Activated CD4-positive, CD25-positive, alpha-beta regulatory T cell treated with anti-CD3 and anti-CD28 coated beads, Interleukin-2, amount 50 U/mL, for 24 hours (primary cell): Measurements from ENCODE around the gene GLI2.

Experiments
- ATAC-seq, 2 donors: fragments of 150-1000 bp; cut with Tn5 transposase; one replicate each; pipeline ENCODE4 v1.10.0; 2021; ENCODE audit warnings: mild to moderate bottlenecking in 1 of 2, moderate library complexity in 1 of 2

GLI2 gene

DNA sequence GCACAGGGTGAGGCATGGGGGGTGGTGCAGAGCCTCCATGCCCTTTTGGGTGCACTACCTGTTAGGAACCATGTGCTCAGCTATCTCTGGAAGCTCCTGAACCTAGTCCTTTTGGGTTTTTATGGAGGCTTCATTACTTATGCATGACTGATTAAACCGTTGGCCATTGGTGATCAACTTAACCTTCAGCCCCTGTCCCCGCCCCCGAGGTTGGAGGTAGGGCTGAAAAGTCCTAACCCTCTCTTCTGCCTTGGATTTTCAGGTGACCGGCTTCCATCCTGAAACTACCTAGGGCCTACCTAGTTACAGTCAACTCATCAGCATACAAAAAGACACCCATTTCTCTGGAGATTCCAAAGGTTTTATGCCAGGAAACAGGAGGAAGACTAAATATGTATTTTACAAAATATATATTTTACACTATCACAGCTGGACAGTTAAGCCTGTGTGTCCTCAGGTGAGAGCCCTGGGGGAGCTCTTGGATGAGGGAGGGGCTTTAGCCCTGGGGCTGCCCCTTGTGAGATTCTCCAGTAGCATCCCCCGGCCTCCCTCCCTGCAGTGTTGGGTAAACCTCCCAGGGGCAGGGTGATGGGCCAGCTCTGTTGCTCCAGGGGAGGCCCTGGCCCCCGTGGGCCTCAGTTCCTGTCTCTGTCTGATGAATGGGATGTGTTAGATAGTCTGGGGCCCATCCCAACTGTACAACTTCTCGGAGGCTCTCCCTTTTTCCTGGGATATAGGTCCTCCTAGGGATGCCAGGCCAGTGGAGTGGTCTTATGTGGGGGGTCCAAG, 24.1 kb downstream of the GLI2 start:
- no peak for ATAC-seq

DNA sequence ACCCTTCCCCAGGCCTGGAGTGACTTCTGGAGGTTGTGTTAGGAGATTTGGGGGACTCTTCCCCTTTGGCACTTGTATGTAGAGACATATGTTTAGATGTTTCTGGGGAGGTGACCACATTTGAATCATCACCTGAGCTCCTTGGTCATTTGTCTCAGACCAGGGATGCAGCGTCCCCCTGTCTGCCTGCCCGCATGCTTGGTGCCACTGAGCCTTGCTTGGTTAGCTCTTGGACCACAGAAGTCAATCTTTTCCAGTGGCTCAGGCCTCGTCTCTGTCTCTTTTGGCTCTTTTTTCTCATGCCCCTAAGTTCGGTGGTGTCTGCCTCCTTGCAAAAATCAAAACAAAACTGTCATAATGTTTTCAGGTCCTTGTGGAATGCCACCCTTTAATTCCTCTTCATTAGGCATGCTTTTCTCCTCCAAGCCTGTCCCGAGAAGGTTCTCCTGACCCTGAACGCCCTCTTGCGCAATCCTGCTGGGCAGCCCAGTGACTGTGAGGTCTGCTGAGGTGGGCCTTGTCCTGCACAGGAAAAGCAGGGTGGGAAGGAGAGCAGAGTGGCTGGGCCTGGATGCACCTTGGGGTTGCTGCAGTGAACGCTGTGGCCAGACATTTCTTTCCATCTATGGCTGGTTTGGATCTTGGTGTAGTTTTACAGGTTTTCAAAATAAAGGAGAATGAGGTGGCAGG, 24.9 kb downstream of the GLI2 start:
- no peak for ATAC-seq

DNA sequence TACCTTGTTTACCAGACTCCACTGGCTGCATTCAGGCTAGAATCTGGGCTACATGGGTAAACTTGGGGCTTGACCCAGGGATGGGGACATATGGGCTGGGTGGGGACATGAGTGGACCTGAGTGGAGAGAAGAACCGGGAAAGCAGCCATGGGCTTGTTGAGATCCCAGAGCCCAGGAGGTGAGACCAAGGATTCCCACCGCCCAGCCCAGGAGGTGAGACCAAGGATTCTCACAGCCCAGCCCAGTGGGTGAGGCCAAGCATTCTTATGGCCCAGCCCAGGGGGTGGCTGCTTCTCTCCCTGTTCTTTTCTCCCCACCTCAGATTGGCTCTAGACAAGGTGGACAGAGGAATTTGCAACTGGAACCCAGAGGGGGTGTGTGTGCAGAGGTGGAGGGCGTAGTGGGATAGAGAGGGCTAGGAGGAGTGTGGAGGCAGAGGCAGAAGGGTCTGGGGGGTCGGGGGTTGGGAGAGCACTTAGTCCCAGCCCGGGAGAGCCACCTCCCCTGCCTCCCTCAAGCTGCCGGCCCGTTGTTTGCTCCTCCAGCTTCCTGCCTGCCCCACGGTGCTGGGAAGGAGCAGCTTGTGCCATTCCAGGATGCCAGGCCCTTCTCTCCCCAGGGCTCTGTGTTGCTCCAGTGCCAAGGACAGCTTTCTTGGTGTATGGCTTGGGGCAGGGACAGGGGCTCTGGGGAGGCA, 25.6 kb downstream of the GLI2 start:
- no peak for ATAC-seq

DNA sequence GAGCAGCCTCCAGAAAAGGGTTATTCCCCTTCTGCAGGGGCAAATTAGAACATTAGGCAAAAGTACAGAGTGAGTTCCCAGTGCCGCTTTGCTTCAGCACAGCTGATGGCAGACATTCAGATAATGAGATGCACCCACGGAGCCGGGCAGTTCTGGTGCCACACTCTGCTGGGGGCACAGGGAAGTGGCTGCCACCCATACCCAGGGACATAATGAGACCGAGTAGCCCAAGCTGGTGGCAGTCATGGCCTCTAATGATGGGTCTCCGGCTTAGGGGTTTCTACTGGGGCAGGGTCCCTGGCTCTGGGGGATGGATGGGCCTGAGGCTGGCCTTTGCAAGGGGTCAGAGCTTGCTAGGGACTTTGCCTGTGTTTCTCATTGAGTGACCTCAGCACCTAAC, 26.2 kb downstream of the GLI2 start:
- ATAC-seq: no peak

DNA sequence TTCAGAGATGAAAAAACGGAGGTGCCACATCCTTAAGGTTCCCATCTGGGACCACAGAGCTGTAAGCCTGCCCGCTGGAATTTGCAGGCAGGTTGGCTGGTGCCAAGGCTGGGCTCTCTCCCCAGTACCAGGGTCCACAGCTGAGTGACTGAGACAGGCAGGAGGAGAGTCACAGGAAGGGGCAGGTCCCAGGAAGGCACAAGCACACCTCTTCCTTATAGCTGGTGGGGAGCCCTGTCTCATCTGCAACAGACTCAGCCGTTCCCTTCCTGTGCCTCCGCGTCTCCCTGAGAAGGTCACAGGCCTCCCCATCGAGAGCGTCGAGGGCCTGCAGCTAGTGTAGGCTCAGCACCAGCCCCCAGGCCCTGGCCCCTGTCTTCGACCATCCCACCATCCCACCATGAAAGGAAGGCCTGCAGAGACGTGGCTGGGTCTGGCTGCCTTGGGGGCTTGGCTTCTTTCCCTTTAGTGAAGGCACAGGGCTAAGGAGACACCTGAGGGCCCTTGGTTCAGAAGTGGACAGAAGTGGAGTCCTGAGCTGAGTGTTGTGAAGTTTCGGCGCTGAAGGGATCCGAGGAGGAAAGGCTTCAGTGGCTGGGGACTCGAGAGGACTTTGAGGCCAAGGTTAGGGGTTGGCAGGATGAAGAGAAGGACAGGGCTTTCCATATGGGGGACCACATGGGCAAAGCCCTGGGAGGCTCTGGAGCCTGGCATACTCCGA, 26.8 kb downstream of the GLI2 start:
- ATAC-seq: no peak

DNA sequence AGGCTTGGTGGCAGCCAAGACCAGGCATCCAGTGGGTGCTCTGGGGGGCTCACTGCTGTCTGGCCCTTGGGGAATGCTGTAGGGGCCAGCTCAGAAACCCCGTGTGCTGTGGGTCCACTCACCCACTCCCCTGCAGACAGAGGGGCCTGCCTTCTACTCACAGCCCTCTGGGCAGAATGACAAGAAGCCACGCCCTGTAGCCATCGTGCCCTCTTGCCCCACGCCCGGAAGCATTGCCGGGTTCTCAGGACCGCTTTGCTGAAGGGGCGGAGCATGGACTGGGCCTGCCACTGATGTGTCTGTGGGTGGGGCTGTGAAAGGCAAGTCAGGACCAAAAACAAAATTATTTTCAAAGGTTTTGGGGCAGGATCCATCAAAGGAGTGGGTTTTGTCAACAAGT, 27.8 kb downstream of the GLI2 start:
- ATAC-seq: no peak

DNA sequence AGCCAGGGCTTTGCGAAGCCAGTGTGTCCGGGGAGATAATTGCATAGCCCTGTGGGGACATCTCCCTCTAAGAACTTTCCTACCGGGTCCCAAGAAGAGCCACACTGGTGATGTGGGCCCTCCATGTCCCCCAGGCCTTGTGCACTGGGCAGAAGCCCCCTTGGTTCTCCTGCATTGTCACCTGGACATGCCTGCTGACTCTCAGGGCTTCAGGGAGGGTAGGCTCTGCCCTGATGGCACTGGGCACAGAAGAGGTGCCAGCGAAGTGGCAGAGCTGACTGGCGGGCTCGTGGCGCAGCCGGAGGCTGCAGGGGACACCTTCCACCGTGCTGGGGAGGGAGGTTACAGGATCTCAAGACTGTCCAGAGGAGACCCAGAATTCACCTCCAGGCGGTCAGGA, 28.3 kb downstream of the GLI2 start:
- no peak for ATAC-seq

DNA sequence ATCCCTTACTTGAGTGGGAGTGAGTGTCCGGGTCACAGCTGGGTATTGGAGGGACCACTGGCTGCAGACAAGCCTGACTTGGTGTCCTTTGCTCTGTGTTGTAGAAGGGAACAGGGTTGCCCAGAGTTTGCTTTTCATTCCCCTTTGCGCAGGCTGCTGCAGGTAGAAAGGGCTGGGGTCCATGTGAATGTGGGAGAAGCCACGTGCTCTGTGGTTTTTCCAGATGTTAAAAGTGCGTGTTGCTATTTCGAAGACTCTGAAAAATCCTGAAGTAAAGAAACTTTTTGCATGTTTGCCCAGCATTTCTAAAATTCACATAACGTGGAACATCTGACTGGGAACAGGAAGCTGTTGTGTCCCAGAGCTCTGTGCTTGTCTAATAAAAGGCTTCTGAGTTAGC, 28.8 kb downstream of the GLI2 start:
- no peak for ATAC-seq

DNA sequence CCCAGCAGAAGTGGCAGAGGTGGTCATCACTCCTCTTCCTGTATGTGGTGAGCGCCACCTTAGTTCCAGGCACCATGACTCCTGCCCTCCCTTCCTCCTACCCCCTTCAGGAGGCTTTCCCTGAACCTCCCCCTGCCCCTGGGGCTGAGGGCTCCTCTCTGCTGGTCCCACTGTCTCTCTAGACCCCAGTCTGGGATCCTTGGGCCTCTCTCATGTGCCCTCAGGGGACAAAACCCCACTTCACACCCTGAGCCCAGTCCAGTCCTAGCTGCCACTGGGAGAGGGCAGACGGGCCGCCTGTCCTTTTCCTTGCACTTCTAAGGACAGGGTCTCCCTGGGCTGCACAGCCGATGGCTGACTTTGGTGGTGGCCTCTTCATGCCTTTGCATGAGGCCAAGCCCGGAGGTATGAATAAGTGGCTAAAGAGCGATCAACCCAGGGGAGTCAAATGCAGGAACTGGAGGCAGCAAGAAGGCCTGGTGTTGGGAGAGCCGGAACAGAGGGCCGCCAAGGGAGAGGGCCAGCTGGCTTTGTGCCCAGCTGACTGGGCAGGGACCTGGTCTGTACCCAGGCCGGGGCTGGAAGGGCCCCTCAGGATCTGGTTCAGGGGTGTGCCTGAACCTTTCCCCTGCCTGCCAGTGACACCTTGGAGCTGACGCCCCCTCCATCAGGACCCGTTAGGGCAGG, 29.5 kb downstream of the GLI2 start:
- no peak for ATAC-seq

DNA sequence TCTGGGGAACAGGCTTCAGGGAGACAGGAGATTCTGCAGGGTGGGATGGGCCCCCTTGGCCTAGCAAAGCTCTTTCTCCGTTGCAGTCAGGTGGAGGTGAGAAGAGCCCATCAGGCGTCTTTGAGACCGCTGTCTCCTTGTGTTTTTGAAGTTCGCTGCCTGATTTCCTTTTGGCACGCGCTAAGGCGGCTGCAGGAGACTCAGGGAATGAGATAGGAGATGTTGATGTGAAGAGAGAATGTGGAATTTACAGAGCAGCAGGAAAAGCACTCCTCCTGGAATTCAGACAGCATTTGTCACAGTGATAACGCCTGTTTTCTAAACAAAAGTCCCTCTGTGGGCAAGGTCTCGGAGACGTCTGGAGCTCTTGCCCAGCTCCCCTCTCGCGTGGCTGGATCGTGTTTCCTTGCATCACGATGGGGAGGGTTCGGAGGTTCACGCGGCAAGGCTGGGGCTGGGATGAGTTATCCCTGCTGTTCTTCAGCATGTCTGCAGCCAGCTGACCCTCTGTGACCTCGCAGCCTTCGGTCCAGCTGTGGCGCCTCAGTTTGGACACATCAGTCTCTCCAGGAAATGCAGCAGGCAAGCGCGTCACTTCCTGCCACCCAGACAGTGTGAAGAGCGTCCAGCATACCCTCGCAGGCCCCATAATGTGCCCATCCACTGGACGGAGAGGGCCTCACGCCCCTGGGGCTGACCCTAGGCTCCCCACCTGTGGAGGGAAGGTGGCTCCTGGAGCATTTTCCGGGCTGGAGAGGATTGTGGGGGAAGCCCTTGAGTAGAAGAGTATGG, 30.2 kb downstream of the GLI2 start:
- no peak for ATAC-seq

DNA sequence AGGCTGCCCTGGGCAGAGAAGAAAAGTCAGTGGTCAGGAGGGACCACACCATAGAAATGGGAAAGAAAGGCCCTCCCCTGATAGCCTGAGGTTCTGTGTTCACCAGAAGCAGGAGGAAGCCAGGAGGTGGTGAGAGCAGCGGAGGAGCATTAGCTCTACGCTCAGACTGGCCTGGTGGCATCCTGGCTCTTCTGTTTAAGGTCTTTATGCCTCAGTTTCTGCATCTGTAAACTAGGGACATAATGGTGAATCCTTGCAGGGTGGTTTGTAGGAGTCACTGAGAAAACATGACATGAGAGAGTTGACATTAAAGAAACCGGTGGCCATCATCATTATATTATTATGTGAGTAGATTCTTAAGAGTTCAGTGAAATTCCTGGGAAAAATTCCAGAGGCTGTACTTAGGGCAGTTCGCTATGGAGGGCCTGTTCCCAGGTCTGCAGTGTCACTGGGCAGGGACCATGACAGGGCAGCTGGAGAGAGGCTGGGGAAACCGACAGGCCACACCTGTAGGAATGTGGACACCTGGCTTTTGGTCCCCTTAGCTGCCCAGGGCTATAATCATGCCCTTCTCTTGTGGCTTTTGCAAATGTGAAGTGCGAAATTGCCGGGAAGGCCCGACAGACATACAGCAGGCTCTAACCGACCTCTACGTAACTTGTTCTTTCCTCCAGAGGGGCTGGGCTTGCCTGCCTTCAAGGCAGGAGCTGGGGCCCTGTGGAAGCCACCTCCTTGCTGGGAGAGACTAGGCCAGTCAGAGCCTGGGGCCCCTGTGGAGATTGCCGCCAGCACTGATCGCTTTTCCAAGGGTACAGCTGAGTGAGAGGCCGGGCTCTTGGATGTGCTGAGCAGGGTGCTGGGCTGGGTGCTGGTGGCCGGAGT, 31.0 kb downstream of the GLI2 start:
- ATAC-seq: no peak

DNA sequence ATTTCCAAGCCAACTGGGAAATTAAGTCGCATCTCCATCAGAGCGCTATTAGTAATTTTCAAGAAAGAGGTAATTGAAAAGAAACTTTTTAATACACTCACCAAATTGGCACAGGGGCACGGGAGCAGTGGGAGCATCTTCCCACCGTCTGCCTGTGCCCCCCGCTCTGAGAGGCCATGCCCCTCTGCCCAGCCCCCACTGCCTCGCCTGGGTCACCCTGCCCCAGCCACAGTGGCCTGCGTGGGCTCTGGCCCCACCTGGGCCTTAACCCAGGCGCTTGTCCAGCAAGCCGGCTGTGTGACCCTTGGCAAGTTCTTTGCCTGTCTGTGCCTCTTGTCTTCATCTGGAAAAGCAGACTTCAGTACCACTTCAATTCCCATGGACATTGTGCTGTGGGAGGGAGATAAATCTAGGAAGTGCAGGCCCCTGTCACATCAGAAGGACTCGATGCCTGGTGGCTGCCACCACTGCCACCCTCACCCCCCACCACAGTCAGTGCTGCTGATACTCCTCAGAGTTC, 31.9 kb downstream of the GLI2 start:
- no peak for ATAC-seq

DNA sequence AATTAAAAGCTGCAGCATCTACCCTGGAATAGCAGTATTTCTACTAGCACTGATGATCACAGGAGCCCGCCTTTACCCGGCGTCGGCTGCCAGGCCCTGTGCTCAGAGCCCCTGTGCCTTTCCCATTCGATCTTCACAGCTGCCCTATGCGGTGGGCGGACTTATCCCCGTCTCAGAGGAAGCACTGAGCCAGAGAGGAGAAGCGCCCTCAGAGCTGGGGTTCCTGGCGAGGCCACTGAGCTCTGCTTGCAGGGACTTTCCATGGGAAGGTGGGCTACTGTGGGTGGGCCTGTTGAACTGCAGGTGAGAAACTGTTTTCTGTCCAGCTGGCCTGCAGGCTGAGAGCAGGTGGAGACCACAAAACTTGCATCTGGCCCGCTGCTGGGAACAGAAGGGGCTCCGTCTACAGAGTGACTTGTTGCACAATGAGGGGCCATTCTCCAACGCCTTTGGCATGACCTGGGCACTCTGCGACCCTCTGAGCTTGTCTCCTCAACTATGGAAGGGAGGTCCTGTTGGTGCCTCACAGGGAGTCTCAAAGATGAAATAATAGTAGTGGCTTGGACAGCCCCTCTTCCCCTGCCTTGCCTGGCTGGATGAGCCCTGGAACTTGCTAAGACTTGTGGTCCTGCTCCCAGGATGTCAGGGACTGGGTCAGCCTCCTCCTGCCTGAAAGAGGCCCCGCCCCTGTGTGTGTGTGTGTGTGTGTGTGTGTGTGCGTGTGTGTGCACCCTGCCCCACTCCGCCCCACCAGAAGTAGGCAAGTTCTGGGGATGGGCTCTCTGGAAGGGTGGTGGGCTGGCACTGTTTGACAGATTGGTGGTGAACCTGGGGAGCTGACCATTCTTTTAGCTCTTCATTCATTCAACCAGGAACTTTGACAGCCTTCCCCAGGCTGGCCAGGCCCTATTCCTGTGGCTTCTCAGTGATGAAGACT, 32.7 kb downstream of the GLI2 start:
- ATAC-seq: no peak

DNA sequence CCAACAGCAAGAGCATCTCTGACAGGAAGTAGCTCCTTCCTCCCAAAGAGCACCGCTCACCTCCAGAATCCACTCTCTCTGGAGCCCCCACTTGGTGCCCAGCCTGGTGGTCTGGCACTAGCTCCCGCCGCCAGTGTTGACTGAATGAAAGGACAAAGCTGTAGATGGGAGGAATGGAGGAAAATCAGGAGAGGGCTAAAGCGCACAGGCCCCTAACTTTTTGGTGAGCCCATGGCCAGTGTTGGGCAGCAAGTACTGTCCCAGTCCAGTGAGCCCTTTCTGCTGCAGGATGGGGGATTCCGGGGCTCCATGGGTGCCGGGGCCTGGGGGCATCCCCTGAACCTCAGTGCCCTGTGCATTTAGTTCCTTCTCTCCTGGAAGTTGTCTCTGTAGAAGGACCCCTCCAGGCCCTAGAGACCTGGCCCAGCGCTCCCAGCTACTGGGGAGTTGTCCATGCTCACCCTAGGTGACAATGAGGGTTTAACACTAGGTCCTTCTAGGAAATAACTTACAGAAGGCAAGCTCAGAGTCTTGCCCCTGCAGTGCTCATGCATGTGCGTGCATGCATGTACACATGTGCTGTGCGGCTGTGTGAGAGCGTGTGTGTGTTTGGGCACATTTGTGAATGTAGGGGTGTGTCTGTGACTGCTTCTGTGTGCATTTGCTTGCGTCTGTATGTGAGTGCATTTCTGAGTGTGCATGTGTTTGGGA, 33.6 kb downstream of the GLI2 start:
- ATAC-seq: no peak

DNA sequence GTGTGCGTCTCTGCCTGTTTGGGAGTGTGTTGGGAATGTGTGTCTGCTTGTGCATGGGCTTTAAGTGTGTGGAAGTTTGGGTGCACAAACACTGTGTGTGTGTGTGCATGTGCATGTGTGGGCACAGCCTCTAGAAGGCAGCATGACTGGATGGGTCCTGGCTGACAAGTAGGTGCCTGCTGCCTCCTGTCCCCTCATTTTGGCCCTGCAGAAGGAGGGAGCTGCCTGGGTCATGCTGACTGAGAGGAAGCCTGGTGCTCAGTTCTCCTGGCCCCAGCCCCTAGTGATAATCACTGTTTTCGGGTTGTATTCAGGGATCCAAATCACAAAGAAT, 34.1 kb downstream of the GLI2 start:
- ATAC-seq: no peak

DNA sequence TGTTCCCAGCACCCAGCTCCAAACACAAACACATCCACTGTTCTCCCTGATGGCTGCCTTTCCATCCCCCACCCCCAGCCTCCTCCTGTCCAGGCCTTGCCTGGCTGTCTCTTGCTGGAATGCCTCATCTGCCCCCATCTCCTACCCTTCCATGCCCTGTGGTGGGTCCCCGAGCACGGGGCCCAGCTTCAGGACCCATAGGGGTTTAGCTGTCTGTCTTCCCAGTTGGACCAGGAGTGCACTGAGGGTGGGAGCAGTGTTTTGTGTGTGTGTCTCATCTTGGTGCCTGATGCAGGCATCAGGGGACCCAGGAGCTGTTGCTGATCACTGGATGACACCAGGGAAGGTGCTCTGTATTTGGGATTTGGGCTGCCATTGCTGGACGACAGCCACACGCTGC, 34.5 kb downstream of the GLI2 start:
- no peak for ATAC-seq

DNA sequence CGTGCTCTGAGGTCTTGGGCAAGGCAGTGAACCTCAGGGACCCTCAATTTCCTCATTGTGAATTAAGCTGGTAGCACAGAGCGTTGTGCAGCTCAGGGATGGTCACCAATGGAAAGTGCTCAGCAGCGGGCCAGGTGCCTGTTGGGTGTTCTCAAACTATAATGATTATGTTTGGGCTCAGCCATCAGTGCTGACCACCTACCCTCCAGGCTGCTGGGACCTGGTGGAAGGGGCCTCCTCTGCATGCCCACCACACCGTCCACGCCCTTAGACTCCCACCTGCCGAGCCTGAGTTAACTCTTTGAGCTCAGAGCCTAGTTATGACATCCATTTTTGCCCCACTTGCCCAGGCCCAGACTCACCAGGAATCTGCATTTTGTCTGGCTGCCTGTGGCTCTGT, 35.0 kb downstream of the GLI2 start:
- ATAC-seq: no peak

DNA sequence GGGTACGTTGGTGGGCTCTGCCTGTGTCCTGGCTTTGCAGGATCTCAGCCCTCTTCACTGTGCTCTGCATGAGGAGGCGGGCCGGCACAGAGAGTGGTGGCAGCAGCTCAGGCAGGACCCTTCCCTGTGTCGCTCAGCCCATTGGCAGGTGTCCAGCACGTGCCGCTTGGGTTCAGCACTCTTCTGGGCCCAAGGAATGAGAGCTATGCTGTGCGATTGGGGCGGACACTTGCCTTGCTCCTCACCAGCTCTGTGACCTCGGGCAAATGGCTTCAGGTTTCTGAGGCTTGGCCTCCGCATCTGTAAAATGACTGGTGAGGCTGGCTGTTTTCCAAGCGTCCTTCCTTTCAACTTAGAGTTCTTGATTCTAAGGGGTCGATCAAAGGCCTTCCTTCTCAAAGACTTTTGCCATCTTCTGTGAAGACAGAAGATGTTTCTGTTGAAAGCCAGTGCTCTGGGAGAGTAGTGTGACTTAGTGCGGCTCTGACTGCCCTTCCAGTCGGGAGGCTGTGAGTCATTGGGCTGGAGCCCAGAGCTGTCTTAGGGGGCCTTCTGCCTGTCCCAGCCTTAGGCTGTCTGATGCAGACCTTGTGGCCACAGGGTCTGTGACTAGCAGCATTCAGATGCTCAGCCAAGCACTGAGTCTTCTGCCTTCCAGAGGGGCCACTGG, 35.6 kb downstream of the GLI2 start:
- ATAC-seq: no peak
